HUDEP-2 (cell line): ENCODE data around the gene BTC.
"Not testable (repeated sequence)": the region's sequence is repeated elsewhere in the genome, so short reads cannot be mapped to it uniquely, and the experiment has no call there.

Source experiments
- DNase-seq, 76 experiments: peaks; one replicate each; lab custom pipeline; 2025; ENCODE audit not compliant: unreplicated experiment in 76 of 76; lab: John Stamatoyannopoulos, UW

Gene BTC, protein sequence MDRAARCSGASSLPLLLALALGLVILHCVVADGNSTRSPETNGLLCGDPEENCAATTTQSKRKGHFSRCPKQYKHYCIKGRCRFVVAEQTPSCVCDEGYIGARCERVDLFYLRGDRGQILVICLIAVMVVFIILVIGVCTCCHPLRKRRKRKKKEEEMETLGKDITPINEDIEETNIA

DNA sequence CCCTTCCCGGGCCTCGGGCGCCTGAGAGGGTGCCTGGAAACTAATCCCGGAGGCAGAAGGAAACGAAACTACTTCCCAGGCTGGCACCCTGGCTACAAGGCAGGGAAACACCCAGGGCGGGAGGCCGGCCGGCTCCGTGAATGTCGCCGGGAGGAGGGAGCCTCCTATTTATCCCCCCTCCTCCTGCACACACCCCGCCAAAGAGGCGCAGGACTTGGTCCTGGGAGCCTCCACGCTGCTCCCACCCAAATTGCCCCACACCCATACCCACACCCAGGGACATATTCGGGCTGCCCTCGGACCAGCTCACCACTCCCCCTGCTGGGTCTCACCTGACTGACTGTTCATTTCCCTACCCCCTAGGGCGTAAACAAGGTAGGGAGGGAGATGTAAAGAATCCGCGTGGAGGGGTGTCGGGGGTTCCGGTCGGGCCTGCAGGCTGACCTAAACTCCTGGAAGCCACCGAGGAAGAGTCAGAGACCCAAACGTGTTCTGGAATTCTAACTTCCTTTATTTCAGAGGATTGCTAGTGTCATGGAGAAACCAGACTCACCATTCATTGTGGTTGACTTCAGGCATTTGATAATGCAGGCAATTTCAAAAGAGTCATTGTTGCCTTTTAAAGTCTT is at the start of gene BTC:
TSS of gene BTC (minus strand) at position 142 of the 629 bp plus-strand sequence. CDS start 198 bp downstream, outside the sequence.
- DNase-seq, result no peak

DNA sequence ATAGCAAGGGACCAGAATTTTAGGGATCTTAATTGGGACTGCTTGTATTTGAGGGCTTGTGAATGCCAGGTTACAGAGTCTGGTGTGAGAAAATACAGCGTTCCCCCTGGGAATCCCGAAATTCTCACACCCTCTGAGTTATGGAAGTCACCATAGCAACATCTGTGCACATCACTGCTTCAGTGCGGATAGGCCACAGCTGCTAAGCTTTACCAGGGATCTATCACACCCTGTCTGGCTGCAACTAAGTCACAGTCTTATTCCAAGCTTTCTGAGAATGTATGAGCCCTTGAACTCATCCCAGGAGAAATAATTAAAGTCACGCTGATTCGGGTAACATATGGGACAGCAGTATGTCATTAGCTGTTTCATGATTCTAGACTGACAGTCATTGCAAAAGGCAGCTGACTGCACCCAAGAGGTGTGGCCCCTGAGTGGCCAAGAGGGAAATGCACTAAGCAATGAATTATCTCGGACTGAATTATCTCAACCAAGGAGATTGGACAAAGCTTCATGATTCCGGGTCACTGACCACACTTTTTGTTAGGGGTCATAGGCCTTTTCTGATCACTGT is 46.7 kb upstream of the BTC start:
- no peak for DNase-seq

DNA sequence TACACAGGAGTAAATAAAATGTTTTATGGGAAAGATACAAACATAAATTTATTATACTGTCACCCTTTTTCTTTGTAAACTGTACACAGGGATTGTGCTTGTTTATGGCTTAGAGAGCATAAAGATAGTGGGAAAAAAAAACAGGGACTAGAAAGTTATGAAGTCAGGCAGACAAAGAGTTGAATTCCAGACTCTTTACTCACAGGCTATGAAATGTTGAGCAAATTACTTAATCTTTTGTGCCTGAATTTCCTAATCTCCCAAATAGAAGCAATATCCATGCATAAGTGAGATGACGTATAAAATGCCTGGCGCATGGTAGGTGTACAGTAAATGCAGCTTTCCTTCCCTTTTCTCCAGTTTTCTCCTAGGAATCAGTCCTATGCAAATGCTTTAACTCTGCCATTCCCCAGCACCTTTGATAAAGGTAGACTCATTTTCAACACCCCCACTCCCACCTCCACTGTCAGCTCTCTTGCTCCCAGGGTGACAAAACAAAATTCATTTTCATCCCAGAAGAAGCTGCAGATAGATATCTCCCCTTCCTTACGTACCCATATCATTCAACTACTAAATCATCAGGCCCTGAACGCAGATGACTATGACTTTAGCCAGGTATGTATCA is 44.5 kb upstream of the BTC start:
- DNase-seq, result no peak

DNA sequence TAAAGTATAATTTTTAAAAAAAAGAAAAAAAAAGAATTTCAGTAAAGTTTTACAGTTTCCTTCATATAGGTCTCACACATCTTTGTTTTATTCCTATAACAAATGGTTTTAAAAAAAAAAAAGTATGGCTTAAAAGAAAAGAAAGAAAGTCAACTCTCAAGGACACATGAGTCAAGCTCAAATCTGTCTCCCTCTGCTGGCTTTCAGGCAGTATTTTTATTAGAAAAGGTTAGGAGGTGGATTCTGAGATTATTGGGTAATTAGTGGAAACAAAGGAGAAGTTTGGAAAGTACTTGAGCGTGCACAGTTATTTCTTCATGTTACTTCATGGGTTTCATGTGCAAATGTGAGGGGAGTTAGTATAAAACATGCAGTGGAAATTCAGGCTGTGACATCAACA is 36.6 kb upstream of the BTC start:
- no peak for DNase-seq

DNA sequence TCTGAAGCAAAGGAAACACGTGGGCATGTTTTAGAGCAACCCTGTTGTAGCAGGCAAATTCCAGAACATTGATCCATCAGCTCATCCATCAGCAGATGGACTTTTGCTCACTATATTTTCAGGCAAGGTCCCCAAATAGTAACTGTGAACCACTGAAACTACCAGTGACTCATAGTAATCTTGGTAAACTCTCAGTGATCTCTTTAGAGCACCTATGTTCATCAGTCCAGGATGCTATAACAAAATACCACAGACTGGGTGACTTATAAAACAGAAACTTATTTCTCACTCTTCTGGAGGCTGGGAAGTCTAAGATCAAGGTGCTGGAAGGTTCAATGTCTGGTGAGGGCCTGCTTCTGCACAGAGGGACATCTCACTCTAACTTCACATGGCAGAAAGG is 28.9 kb upstream of the BTC start:
- DNase-seq, result no peak

DNA sequence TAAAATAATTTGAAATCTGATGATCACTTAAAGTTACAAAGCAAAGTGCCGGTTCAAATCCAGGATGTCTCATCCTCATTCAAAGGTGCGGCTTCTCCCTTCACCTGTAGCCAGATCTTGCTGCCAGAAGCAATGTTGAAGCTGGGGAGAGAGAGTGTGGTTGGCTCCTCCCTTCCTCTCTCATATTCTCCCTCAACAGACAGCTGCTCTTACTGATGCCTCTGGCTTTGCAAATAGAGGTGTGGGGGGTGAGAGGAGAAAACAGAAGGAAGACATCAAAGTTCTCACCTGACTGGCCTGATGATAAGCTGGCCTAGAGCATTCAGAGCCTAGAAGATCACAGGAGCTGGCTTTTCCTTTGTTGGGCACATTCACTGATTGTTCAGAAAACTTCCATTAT is 28.3 kb upstream of the BTC start:
- no peak for DNase-seq

DNA sequence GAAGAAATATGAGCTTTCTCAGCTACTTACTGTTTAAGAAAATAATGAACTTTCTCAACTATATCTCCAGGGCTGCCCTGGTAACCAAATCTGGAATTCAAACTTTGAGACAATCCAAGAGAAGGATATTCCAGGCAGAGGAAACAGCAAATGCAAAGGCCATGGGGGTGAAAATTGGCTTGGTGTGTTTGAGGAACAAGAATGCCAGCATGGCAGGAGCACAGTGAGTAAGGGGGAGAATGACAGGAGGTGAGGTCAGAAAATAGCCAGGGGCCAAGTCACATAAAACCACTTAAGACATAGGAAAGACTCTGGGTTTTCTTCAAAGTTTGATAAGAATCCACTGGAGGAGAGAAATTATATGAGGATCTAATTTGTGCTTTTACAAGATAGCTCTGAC is 27.2 kb upstream of the BTC start:
- no peak for DNase-seq

DNA sequence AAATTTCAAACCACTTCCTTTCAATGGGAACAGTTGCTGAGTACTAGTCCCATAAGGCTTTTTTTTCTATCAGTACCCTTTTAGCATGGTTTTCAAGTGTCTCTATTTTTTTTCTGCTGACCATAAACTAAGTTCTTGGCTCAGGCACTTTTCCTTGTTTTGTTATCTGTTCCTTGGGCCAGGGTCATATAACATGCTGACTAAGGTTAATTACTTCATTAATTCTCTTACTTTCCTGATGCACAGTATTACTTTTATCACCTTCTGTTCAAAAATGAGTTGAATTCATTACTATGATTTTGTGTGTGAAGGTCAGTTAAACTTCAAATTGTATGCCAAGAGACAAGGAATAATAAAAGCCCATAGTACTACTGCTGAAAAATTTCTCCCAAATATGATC is 19.7 kb upstream of the BTC start:
- DNase-seq, result no peak

DNA sequence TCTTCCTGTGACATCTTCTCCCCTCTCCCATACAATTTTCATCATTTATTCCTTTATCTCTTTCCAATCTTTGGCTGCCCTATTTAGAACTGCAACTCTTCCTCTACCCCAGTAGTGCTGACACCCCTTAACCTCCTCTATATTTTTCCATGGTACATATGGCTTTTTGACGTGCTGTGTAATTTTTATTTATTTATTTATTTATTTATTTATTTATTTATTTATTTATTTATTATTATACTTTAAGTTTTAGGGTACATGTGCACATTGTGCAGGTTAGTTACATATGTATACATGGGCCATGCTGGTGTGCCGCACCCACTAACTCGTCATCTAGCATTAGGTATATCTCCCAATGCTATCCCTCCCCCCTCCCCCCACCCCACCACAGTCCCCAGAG is 17.7 kb upstream of the BTC start:
- DNase-seq, result not testable (repeated sequence)

DNA sequence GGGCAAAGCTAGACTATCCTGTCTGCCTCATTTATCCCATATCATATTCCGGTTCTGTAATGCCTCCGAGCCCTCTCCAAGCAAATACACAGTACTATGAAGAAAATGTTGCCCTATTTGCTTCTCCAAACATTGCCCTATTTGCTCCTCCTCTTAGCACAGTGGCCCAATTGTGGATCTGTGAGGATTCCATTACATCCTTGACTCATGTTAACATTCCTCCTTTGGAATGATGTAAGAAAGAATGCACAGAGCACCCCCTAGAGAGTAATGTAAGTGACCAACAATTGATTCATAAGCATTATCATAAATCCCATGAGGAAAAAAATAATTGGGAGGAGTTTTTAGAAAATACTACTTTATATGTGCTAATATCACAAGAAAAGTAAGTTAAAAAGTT is 11.3 kb upstream of the BTC start:
- no peak for DNase-seq

DNA sequence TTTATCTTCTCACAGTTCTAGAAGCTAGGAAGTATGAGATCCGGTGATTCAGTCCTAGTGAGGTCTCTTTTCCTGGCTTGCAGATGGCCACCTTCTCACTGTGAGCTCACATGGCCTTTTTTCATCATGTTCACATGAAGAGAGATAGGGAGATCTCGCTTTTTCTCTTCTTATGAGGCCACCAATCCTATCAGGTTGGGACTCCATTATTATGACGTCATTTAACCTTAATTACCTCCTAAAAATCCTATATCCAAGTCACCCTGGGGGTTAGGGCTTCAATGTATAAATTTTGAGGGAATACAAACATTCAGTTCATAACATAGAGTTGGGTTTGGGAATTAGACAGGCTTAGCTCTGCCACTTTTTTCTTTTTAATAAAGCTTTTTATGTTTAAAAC is 6.0 kb upstream of the BTC start:
- no peak for DNase-seq

DNA sequence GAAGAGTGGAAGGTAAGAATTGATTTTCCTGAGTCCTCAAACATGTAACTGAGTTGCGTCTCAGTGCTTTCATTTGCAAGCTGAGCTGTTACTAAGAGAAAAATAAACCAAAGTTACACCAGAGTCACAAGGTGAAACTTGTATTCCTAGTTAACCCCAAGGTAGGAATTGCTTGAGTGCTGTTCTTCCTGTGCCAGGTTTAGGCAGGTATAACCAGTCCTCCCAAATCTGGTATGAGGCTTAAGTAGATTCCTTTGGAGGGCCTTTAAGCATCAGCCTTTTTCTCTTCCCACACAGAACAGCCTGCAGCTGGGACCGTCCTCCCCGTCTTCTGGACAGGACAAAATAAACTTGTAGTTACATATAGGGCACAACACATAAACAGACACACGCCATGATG is 2.3 kb upstream of the BTC start:
- DNase-seq, result no peak

DNA sequence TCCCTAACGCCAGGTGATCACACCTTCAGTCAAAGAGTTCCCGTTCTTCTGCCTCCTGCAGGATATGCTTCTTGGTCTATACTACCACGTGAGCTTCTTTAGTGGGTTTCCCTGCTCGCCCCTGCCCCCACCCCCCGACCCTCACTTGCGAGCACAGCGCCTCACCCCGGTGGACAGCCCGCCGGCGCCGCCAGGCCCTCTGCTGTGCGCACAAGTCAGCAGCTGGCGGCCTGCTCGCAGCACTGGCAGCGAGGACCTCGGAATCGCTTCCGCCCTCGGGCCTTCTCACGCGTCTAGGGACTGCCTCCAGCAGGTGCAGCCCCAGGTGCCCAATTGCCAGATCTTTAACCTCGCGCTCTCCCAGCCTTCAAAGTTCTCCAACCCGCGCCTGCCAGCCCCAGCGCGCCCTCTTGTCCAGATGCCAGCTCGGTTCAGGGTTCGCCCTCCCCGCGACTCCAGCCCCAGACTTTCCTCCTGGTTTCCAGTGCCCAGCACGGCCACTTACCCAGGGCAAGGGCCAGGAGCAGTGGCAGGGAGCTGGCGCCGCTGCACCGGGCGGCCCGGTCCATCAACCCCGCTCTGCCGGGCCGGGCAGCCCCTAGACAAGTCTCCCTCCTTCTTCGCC is 454 bp downstream of the BTC start:
- DNase-seq, result peak in 1 of 76 experiments; percentile 0

DNA sequence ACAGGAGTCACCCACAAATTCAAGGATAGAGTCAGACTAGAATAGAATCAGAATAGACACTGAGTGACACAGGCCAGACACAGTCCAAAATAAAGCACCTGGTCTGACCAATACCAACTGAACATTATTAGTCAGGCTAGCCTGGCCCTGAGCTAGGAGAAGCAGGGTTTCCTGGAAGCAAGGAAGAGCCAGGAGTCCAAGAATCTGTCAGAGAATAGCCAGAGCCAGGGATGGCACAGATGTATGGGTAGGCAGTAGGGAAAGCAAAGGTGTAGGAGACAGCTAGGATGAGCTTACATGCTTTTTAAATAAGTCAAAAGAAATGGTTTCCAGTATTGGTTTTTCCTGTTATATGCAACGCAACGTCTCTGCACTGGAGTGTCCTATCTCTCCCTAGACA is 3.7 kb downstream of the BTC start:
- no peak for DNase-seq

DNA sequence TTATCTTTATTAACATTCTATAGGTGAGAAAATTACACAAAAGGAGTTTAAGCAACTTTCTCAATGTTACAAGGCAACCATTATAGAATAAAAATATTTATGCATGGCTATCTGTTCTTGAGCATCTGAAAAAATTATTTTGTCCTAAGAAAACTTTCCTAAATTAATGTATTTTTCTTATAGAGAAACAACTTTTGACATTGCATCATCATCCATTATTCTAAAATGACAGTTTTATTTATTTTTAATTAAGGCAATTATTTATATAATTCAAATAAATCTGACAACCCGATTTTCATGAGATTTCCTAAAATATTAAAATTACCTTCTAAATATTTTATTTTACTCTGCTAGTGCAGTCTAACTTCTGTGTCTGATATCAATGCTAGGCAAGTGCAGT is 4.8 kb downstream of the BTC start:
- no peak for DNase-seq

DNA sequence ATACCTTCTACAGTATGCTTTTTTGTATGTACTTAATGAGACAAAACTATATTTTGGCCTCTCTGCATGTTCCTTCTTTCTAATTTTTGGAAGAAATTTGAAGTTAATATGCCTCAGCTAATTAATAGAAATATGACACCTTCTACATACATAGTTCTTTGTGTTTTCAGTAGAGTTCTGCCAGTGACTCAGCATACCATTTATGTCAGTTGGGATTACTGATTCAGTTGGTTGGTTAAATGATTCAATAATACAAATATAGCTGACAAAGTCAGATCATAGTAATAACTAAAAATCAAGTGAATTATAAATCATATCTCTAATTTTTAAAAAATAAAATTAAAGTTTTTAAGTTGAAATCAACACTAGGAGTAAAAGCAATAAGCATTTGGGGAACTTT is 16.8 kb downstream of the BTC start:
- DNase-seq, result no peak

DNA sequence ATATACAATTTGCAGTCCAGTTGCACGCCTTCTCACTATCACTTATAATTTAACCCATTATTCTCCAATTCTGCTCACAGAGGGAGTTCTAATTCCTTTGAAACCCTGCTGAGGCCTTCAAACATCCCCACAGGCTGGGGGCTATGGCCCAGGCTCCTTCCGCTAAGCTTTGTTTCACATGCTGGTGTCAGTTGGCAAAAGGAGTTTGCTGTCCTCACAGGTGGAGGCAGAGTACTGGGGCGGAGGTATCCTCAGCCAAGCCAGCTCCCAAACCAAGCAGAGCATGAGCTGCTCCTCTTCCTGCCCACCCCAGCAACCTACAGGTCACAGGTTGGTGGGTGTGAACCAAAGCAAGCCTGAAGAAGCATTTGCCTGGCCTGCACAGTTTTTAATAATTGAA is 21.5 kb downstream of the BTC start:
- DNase-seq, result no peak

DNA sequence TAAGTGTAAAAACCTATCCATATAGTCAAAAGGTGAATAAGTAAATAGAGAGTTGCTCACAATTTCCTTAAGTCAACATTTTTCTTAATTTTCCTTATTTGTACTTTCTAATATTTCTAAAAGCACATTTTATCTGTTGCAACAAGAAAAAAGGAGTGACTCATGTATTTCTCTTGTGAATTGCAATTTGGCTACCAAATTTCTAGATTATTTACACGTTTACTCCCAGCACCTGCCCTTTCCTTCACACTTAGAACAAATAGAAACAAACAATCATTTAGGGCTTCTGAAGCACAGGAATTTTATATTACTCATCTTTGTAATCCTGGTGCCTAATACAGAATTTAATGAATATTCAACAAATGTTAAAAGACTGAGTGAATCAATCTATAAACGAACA is 22.2 kb downstream of the BTC start:
- DNase-seq, result no peak

DNA sequence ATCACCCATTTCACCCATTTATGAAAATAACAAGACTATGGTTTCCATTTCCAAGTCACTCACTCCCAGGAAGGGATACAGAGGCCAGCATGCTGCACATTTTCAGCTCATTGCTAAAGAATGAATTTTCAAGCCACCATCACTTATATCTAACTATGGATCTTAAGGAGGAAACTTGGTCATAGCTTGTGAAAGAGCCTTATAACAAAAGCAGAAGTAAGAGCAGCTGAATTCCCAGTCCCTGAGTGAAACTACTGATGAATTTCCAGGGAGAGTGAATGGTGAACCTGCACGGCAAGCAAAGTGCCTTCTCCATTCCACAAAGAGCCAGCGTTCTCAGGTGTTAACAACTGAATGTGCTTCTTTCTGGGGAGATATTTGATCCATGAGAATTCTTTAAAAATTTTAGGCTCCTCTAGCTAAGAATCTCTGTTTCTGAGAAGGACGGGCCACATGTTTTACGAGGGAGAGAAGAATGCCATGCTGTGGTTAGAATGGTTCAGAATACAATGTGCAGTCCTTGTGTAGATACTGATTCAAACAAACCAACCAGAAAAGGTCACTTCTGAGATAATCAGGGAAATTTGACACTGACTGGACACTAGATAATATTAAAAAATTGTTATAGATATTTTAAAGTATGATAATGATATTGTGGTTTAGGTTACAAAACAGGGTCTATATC is 24.0 kb downstream of the BTC start:
- no peak for DNase-seq

DNA sequence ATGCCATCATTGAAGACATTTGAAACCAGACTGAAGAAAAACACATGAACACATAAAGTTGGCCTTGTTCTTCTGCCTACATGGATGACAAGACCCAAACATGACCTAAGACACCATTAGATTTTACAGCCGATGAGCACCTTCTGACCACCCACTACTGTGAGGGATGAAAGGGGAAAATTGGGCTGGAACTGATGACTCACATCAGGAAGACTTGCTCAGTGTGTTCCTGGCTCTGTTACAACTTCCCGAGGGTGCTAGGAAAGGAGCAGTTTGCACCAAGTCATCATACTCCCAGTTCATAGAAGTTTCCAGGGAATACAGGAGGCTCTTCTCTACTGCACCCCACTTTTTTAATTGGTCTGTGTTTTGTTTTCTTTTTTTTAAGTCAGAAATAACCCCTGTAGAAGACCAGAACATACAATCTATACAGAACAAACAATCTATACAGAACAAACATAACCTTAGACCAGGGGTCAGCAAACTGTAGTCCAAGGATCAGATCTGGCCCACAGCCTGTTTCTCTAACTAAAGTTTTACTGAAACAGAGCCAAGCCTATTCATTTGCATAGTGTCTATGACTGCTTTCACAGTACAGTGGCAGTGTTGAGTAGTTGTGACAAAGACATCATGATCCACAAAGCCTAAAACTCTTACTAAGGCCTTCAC is 25.3 kb downstream of the BTC start:
- DNase-seq, result peak in 1 of 76 experiments; percentile 6

DNA sequence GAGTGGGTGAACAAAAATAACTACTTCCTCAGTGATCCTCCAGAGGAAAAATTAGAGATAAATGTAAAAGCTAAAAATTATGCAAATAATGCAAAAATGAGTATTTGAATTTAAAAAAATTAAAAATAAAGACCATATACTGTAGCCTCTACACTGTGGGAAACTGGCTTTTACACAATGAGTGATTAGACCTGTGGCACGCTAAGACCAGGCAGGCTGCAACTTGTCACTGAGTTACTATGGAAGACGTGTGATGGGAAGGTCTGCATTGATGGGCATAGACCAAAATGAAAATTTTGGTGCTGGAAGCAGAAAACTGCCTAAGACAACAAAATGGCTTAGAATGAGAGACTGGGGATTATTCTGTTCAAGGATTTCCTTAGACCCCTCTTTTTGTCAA is 30.2 kb downstream of the BTC start:
- DNase-seq, result no peak
